GM10266 (cell line): ENCODE data around the gene GALT.

ENCODE experiments used
- DNase-seq: peaks from one replicate; pipeline ENCODE4 v3.0.0; 2012; ENCODE audit errors: extremely low spot score
- TF ChIP-seq, protein P1 (sequence below): IDR thresholded peaks from 2 replicates; pipeline ENCODE4 v1.5.1; 2012; ENCODE audit warnings: mild to moderate bottlenecking, low read depth; ENCODE audit not compliant: control insufficient read depth, insufficient read depth; ENCODE audit errors: missing control alignments

The GALT gene

DNA sequence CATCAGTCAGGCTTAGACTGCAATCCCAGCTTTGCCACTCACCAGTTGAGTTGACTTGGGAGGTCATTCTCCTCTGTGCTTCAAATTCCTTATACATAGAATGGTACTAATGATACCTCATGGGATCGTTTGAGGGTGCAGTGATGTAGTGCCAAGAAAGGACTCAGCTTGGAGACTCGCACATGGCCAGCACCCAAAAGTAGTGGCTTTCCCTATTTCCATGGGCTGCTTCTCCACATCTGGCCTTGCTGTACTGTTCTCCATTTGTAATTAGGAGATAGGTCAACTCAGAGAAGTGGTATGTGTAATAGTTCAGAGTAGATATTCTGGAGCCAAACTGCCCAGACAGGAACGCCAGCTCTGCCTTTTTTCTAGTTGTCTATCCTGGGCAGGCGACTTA, 39.1 kb downstream of the GALT start:
- TF ChIP-seq, protein P1, sequence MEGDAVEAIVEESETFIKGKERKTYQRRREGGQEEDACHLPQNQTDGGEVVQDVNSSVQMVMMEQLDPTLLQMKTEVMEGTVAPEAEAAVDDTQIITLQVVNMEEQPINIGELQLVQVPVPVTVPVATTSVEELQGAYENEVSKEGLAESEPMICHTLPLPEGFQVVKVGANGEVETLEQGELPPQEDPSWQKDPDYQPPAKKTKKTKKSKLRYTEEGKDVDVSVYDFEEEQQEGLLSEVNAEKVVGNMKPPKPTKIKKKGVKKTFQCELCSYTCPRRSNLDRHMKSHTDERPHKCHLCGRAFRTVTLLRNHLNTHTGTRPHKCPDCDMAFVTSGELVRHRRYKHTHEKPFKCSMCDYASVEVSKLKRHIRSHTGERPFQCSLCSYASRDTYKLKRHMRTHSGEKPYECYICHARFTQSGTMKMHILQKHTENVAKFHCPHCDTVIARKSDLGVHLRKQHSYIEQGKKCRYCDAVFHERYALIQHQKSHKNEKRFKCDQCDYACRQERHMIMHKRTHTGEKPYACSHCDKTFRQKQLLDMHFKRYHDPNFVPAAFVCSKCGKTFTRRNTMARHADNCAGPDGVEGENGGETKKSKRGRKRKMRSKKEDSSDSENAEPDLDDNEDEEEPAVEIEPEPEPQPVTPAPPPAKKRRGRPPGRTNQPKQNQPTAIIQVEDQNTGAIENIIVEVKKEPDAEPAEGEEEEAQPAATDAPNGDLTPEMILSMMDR: no peak
- no peak for DNase-seq

DNA sequence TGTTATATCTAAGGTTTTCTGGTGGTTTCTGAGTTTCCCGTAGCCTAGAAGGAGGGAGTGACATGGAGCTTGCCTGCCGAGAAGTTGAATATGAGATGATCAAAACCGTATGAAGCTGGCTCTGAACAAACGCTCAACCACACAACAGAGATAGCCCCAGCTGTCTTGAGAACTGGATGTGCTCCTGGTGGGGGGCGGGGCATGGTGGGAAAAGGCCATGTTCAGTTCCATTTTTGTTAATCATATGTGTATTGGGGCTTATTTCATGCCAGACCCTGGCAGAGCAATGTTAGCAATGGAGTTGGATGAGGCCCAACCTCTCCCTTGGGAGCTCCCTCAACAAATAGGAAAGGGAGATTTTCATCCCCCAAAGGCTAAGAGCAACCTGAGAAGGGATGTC, 39.8 kb downstream of the GALT start:
- TF ChIP-seq, protein P1: no peak
- no peak for DNase-seq

GRCh38 chr9:34686732-34687131, 40.3 kb downstream of the GALT start:
- TF ChIP-seq, protein P1: no peak
- no peak for DNase-seq

GRCh38 chr9:34687276-34688030, 41.0 kb downstream of the GALT start:
- TF ChIP-seq, protein P1: no peak
- DNase-seq: no peak

GRCh38 chr9:34688329-34689115, 42.0 kb downstream of the GALT start:
- TF ChIP-seq, protein P1: no peak
- DNase-seq: no peak

DNA sequence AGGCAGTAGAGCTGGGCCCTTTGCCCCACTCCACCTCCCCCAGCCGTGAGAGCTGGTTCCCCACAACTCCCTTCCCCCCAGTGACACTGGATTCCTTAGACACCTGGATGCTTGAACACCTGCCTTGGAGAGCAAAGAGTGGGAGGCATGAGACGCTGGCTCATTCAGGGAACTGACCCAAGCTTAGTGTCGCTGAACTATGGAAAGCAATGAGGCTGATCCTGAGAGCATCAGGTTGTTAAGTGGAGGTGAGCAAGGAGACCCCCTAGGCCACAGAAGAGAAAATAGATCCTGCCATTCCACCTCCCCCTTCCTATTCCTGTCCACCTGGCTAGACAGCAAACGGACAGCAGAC, 42.6 kb downstream of the GALT start:
- no peak for DNase-seq
- TF ChIP-seq, protein P1: no peak

GRCh38 chr9:34689512-34689911, 43.0 kb downstream of the GALT start:
- TF ChIP-seq, protein P1: no peak
- DNase-seq: no peak
